GM12801 (cell line): Measurements from ENCODE around the gene PRKCH.

Experiments used
- CTCF ChIP-seq: IDR thresholded peaks from one replicate; pipeline ENCODE4 v1.5.1; 2011; ENCODE audit warnings: control low read depth; ENCODE audit not compliant: insufficient read length; ENCODE audit errors: extremely low read depth

PRKCH gene

GRCh38 chr14:61346221-61346620 is 24.8 kb downstream of the PRKCH start:
- TF ChIP-seq CTCF, result no peak

DNA sequence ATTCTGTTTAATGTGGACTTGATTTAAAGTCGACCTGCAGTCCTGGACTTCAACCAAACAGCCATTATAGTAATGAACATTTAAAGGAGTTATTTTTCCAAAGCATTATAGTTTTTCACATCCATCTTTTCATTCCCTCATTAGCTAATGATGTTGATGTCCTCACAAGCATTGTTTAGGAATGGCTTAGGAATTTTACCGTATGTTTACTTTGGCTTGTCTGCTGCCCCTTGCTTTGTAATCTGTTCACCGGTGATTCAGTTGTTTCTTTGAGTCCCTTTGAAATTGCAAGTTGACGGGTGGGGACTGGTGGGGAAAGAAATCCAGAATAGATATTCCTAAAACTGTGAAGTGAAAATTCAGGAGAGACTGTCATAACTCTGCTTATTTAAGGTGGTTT is 25.4 kb downstream of the PRKCH start:
- no peak for TF ChIP-seq CTCF

- no peak for TF ChIP-seq CTCF
These were observed 26.6 kb downstream of the PRKCH start for GRCh38 chr14:61347826-61348443.

DNA sequence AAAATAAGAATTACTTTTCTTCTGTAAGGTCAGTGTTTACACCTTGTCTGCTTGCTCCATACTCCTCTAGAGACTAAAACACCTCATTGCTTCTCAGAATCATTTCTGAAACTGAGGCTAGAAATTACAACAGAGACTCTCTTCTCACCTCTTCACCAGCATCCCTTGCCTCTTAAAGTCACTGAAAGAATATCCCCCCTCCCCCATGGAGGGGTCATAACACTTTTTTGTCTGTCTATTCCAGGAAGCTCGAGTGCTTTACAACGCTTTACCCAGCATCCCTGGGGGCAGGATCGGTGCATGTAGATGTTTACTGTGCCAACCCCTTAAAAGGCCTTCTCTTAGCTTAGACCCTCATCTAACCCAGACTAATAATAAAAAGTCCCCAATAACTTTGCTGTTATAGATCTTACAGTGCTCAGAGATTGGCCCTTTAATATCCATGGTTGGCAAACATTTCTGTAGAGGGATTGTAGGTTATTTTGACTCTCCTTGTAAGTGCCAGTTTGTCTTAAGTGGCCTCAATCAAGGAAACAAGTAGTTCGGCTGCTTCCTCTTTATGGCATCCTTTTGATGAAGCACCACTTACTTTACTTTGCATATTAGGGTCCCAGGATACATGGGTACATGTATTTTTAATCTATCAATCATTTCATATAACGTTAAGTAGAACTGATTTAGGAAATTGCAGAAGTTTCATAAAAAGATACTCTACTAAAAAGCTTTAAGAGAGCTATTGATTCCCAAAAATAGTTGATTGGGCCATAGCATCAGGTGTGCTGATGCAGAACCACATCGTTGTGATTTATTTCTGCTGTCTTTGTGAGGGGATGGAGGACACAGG is 29.3 kb downstream of the PRKCH start:
- no peak for TF ChIP-seq CTCF

GRCh38 chr14:61351477-61351876 is 30.1 kb downstream of the PRKCH start:
- TF ChIP-seq CTCF, result no peak

GRCh38 chr14:61355892-61356325 is 34.5 kb downstream of the PRKCH start:
- no peak for TF ChIP-seq CTCF

- no peak for TF ChIP-seq CTCF
These were observed 35.7 kb downstream of the PRKCH start for GRCh38 chr14:61357123-61357522.
